CD4-positive, CD25-positive, alpha-beta regulatory T cell (primary cell): ENCODE data around the gene SLC1A2. TPM values are rescaled to one million over a fixed set of nuclear protein-coding genes. Genes with fewer than 3 reads are reported as not detected.
A peak's percentile ranks its signal among the peaks of the same experiment; 100 is the strongest.

Experiments used
- ATAC-seq, 2 donors: fragments of 150-1000 bp; cut with Tn5 transposase; one replicate each; pipeline ENCODE4 v1.10.0; 2021; ENCODE audit warnings: low read depth in 2 of 2, moderate number of reproducible peaks in 2 of 2, moderate library complexity in 1 of 2
- DNase-seq, 3 donors: peaks; one replicate each; pipeline versions ENCODE4 v3.0.0 to v3.0.0-alpha.2; 2012 to 2022; ENCODE audit warnings: mixed read lengths in 1 of 3
- H3K27ac ChIP-seq: one replicate; pipeline ENCODE4 v1.7.0; 2013; ENCODE audit warnings: mild to moderate bottlenecking, low read length; ENCODE audit not compliant: insufficient read depth, poor library complexity, severe bottlenecking
- H3K27me3 ChIP-seq: one replicate; pipeline ENCODE4 v1.7.0; 2013; ENCODE audit warnings: low read length; ENCODE audit not compliant: control insufficient read depth, insufficient read depth
- H3K36me3 ChIP-seq: one replicate; pipeline ENCODE4 v1.7.0; 2013; ENCODE audit warnings: mild to moderate bottlenecking, low read length, moderate library complexity; ENCODE audit not compliant: control insufficient read depth, insufficient read depth
- H3K4me1 ChIP-seq: 2 replicates; pipeline ENCODE4 v1.7.0; 2013; ENCODE audit warnings: mild to moderate bottlenecking, low read length; ENCODE audit not compliant: insufficient read depth, control insufficient read depth, poor library complexity, severe bottlenecking
- H3K4me3 ChIP-seq: one replicate; pipeline ENCODE4 v1.7.0; 2013; ENCODE audit warnings: low read depth, mild to moderate bottlenecking, low read length, moderate library complexity
- H3K9me3 ChIP-seq, 2 experiments: 1 replicate in 1 of 2; 2 replicates in 1 of 2; pipeline ENCODE4 v1.7.0; 2013; ENCODE audit warnings: low read length in 2 of 2, mild to moderate bottlenecking in 1 of 2, moderate library complexity in 1 of 2; ENCODE audit not compliant: control insufficient read depth in 2 of 2
- H3K27ac Mint-ChIP-seq, 3 donors: one replicate each; pipeline ENCODE4 v1.8.0; 2020 to 2022; ENCODE audit warnings: mild to moderate bottlenecking in 3 of 3, mixed read lengths in 3 of 3, moderate library complexity in 2 of 3
- H3K27me3 Mint-ChIP-seq: one replicate; pipeline ENCODE4 v1.8.0; 2022; ENCODE audit warnings: mild to moderate bottlenecking, mixed read lengths
- H3K36me3 Mint-ChIP-seq: one replicate; pipeline ENCODE4 v1.8.0; 2020; ENCODE audit warnings: mixed read lengths
- H3K4me1 Mint-ChIP-seq, 4 donors: one replicate each; pipeline ENCODE4 v1.8.0; 2020 to 2022; ENCODE audit warnings: mixed read lengths in 4 of 4, mild to moderate bottlenecking in 1 of 4
- H3K4me3 Mint-ChIP-seq, 4 donors: one replicate each; pipeline ENCODE4 v1.8.0; 2020 to 2022; ENCODE audit warnings: mild to moderate bottlenecking in 4 of 4, mixed read lengths in 4 of 4, moderate library complexity in 3 of 4
- H3K9me3 Mint-ChIP-seq, 7 donors: one replicate each; pipeline ENCODE4 v1.8.0; 2020 to 2022; ENCODE audit warnings: mixed read lengths in 7 of 7, mild to moderate bottlenecking in 3 of 7, moderate library complexity in 2 of 7
- polyA plus RNA-seq, 4 donors: library from polyadenylated mRNA; unstranded; fragments of 300-500 nt; fragmentation: Illumina TruSeq; gene quantifications; one replicate each; pipeline ENCODE4 v1.2.3, GENCODE V29; 2021
- total RNA-seq: library from RNA; stranded (reverse); gene quantifications from one replicate; pipeline ENCODE4 v1.2.3, GENCODE V29; 2022

SLC1A2 gene
- total and polyA plus RNA-seq, 5 donors from 2014 or later, result 0.08 to 0.23 TPM; not detected in 3

DNA sequence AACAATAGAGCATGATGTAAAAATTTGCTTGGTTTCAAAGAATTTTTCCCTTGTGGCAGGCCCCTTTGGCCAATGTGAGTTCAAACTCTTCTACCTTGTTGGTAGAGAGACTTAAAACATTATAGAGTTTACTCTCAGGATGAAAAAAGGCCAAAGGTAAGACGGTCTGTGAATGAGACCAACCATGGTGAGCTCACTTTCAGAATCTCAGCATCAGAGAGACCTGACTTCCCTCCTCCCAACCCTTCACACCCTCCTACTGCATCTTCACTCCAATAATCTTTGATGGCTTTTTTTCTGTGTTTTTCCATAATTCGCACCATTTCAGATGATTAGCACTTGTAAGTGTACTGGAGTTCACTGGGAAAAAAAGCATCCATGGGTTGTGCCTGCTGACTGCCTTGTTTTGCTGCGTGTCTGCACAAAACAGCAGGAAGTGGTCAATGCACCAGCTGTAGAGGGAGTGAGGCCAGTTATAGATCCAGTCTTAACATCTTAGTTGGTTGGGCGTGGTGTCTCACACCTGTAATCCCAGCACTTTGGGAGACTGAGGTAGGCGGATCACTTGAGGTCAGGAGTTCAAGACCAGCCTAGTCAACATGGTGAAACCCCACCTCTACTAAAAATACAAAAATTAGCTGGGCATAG, 64.1 kb downstream of the SLC1A2 start:
- ATAC-seq, result no peak
- H3K27ac Mint-ChIP-seq, result peak overlapping the region in 1 of 3 donors; percentile 73

DNA sequence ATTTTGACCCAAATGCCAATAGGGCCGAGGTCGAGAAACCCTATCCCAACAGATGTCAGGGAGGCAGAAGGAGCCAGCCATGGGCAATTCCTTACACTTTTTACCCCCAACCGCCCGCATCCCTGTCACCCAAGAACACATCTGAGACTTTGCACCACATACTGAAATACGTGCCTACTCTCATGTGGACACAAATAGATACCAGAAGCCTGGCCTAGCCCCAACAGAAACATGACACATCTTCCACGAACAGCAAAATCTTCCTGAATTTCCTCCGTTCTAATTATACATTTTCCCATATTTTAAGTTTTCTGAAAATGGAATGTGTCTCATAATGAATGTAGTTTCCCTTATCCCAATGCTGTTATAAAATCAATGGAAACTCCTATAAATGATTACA, 64.7 kb downstream of the SLC1A2 start:
- ATAC-seq, result no peak
- no peak overlapping the region for H3K27ac Mint-ChIP-seq
- peaks cover 5% of the 10 kb centered on the region for H3K27me3 Mint-ChIP-seq

More for the DNA sequence above, 64.1 kb downstream of the SLC1A2 start:
- Histone ChIP-seq H3K27ac (no peak overlapping the region), H3K27me3 (peaks cover 3% of the 10 kb centered on the region), H3K9me3 (no peaks in the 10 kb centered on the region), H3K4me1 (peaks cover 1% of the 10 kb centered on the region), H3K4me3 (no peak overlapping the region), H3K36me3 (no peaks in the 10 kb centered on the region)
- Mint-ChIP-seq H3K4me1 (peaks cover 0 to 19% (median under 1%) of the 10 kb centered on the region in 4 donors), H3K9me3 (no peaks in the 10 kb centered on the region), H3K4me3 (no peak overlapping the region), H3K36me3 (peaks cover 4% of the 10 kb centered on the region), H3K27me3 (peaks cover 5% of the 10 kb centered on the region)
- peak in 1 of 3 donors; percentile 20 for DNase-seq

DNA sequence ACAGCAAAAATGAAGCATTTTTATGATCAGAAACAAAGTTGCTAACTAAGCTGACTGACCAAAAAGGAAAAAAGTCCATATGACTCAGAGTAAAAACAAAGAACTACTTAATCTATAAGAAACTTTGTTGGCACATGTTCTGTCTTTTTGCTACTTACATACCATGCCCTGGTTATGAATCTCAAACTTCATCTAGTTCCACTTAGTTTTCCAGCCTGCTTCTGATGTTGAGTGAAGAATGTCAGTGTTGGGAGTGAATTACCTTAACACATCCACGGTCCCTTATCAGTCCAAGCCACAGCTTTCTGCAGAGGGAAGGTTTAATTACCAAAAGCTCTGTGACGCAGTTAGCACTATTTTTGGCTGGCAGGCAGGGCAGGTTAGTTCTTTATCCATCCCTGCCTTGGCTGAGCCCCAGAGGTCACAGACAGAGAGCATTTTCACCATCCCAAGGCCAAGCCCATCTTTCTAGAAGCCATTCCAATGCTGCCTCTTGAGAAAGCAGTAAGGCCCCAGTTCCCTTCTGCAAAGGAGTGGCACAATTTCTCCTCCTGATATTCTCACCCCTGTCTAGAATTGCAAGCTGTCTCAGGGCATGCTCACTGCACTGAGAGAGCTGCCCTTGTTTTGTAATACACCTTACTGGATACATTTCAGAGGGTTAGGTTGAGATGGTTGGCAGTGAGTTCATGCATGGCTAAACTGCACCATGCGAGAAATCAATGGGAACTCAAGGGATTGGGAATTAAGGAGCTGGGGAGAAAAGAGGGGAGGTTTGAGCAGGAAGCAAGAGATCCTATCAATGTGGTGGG, 67.1 kb downstream of the SLC1A2 start:
- H3K36me3 ChIP-seq, result no peaks in the 10 kb centered on the region
- no peak overlapping the region for H3K4me3 ChIP-seq
- Mint-ChIP-seq H3K4me1 (peaks cover 12 to 44% (median 13%) of the 10 kb centered on the region in 4 donors), H3K9me3 (peaks cover 0 to 2% (median 0%) of the 10 kb centered on the region in 7 donors), H3K36me3 (peaks cover 4% of the 10 kb centered on the region), H3K4me3 (no peak overlapping the region), H3K27ac (peak overlapping the region in 2 of 3 donors; percentile 15 to 34), H3K27me3 (peaks cover 5% of the 10 kb centered on the region)
- H3K27me3 ChIP-seq, result no peaks in the 10 kb centered on the region
- peaks cover 16% of the 10 kb centered on the region for H3K4me1 ChIP-seq
- H3K27ac ChIP-seq, result no peak overlapping the region
- DNase-seq (no peak), ATAC-seq (no peak)
- H3K9me3 ChIP-seq, result no peaks in the 10 kb centered on the region

More for the DNA sequence above, 64.7 kb downstream of the SLC1A2 start:
- no peak overlapping the region for H3K4me3 ChIP-seq
- H3K27ac ChIP-seq, result no peak overlapping the region
- no peaks in the 10 kb centered on the region for H3K9me3 ChIP-seq
- peaks cover 7% of the 10 kb centered on the region for H3K4me1 ChIP-seq
- H3K4me3 Mint-ChIP-seq, result no peak overlapping the region
- no peak for DNase-seq
- no peaks in the 10 kb centered on the region for H3K9me3 Mint-ChIP-seq
- peaks cover 4% of the 10 kb centered on the region for H3K36me3 Mint-ChIP-seq
- peaks cover 3 to 25% (median 5%) of the 10 kb centered on the region in 4 donors for H3K4me1 Mint-ChIP-seq
- no peaks in the 10 kb centered on the region for H3K36me3 ChIP-seq
- H3K27me3 ChIP-seq, result peaks cover 2% of the 10 kb centered on the region

DNA sequence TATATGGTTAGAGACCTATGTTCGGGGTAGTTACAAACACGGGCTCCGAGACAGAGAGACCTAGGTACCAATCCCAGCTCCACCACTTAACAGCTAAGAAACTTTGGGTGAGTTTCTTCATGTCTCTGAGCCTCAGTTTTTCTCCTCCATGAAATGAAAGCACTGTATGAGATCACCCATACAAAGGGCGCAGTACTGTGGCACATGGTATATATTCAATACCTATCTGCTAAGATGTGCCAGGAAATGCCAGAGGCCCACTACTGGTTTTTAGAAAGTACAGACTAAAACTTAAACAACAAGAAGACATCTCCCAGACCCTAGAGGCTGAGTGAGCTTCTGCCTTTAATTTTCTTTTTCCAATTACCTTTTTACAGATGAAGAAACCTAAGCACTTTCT, 69.5 kb downstream of the SLC1A2 start:
- Mint-ChIP-seq H3K9me3 (peaks cover 0 to 2% (median 0%) of the 10 kb centered on the region in 7 donors), H3K36me3 (peaks cover 4% of the 10 kb centered on the region), H3K27ac (peak overlapping the region; percentile 90 to 99 (median 95)), H3K4me3 (peak overlapping the region in 2 of 4 donors; percentile 81 to 92), H3K27me3 (peaks cover 18% of the 10 kb centered on the region), H3K4me1 (peaks cover 15 to 56% (median 16%) of the 10 kb centered on the region in 4 donors)
- no peaks in the 10 kb centered on the region for H3K36me3 ChIP-seq
- no peaks in the 10 kb centered on the region for H3K27me3 ChIP-seq
- peaks cover 16% of the 10 kb centered on the region for H3K4me1 ChIP-seq
- no peak overlapping the region for H3K4me3 ChIP-seq
- ATAC-seq, result peak in 1 of 2 donors; percentile 50
- H3K27ac ChIP-seq, result no peak overlapping the region
- no peaks in the 10 kb centered on the region for H3K9me3 ChIP-seq
- DNase-seq, result peak in 1 of 3 donors; percentile 38

DNA sequence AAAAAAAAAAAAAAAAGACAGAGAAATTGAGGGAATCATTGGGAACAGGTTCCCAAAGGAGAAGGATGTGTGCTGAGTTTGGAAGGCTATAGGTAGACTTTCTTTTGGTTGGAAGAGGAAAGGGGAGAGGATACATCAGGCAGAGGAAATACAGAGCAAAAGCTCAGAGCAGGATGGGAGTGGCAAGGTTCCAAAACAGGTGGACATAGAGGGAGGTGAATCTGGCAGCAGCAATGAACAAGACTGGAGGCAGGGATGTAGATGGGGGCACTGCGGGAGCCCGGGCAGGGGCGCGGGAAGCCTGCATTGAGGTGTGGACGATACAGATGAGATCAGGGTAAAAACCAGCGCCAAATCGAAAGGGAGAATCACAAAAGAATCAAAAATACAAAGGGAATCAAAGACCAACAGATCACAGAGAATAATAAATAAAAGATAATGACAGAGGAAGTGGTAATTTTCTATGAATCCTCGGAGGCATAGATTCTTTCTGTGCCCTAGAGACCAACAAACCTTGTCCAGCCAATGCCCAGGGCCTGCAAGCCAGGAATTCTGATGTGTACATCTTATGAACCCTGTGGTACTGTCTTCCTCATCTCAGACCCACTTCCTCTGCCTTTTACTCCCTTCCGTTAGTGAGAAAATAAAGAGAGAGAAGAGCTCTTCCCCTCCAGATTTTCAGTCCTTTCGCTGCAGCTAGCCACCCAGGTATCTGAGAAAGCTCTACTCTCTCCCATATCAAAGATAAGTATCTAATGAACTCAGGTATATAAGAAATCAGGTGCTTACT, 70.3 kb downstream of the SLC1A2 start:
- Histone ChIP-seq H3K9me3 (no peaks in the 10 kb centered on the region), H3K4me3 (peak overlapping the region; percentile 51), H3K27me3 (no peaks in the 10 kb centered on the region), H3K4me1 (peaks cover 16% of the 10 kb centered on the region), H3K27ac (no peak overlapping the region), H3K36me3 (no peaks in the 10 kb centered on the region)
- Mint-ChIP-seq H3K4me3 (peak overlapping the region; percentile 2 to 92 (median 79)), H3K9me3 (peaks cover 0 to 3% (median 0%) of the 10 kb centered on the region in 7 donors), H3K27ac (peak overlapping the region; percentile 90 to 99 (median 95)), H3K27me3 (peaks cover 18% of the 10 kb centered on the region), H3K36me3 (peaks cover 4% of the 10 kb centered on the region), H3K4me1 (peaks cover 16 to 63% (median 17%) of the 10 kb centered on the region in 4 donors)
- peak; percentile 35 to 40 for ATAC-seq
- peak in 1 of 3 donors; percentile 34 for DNase-seq

DNA sequence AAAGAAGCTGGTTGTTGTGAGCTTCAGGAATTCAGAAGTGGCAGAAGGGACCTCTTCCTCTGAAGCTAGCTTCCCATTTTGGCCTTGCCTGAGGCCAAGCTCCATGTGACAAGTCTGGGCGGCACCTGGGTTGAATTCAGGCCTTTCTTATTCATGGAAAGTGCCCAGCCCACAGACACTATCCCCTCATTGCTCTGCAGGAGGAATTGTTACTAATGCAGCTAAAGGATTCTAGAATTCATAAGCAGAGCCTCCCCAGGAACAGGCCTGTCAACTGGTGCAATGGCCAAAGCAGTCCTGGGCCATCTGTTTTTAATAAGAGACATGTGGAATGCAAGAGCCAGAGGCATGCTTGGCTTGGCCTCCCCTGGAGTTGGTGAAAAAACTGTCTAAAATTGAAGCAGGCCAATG, 71.4 kb downstream of the SLC1A2 start:
- Histone ChIP-seq H3K4me3 (no peak overlapping the region), H3K36me3 (no peaks in the 10 kb centered on the region), H3K27ac (no peak overlapping the region), H3K4me1 (peaks cover 22% of the 10 kb centered on the region), H3K9me3 (no peaks in the 10 kb centered on the region), H3K27me3 (no peaks in the 10 kb centered on the region)
- no peaks in the 10 kb centered on the region for H3K36me3 Mint-ChIP-seq
- peaks cover 13% of the 10 kb centered on the region for H3K27me3 Mint-ChIP-seq
- ATAC-seq (no peak), DNase-seq (no peak)
- peaks cover 0 to 3% (median 0%) of the 10 kb centered on the region in 7 donors for H3K9me3 Mint-ChIP-seq
- H3K4me1 Mint-ChIP-seq, result peaks cover 24 to 74% (median 27%) of the 10 kb centered on the region in 4 donors
- peak overlapping the region in 1 of 4 donors; percentile 48 for H3K4me3 Mint-ChIP-seq
- peak overlapping the region; percentile 6 to 95 (median 90) for H3K27ac Mint-ChIP-seq

DNA sequence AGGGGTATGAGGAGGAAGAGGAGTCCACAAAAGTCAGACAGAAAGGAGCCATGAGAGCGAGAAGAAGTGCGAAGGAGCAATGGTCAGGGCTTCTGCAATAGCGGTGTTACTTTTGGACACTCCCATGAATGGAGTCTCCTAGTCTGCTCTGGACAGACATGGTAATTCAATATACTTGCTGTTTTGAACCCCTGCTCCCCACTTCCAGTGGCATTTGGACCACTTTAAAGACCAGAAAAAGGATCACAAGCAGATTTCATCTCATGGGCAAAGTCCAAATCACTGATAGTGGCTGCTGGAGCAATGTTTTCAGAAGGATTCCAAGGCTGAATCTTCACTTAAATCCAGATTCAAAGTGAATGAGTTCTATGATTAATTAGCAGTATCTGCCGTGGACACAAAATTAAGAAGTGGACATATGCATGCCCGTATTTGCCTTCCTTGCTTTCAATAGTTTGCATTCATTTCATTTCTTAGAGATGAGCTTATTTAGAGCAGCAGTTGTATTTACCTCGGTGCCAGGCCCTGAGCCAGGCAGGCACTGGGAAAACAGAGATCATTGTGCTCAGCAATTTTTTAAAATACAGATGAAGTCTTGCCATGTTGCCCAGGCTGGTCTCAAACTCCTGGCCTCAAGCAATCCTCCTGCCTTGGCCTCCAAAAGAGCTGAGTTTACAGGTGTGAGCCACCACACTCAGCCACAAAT, 72.0 kb downstream of the SLC1A2 start:
- Histone ChIP-seq H3K36me3 (no peaks in the 10 kb centered on the region), H3K4me3 (no peak overlapping the region), H3K9me3 (no peaks in the 10 kb centered on the region), H3K27ac (no peak overlapping the region), H3K27me3 (no peaks in the 10 kb centered on the region), H3K4me1 (peaks cover 25% of the 10 kb centered on the region)
- peak overlapping the region; percentile 35 to 90 (median 42) for H3K27ac Mint-ChIP-seq
- peaks cover 13% of the 10 kb centered on the region for H3K27me3 Mint-ChIP-seq
- H3K9me3 Mint-ChIP-seq, result peaks cover 0 to 3% (median 0%) of the 10 kb centered on the region in 7 donors
- peak overlapping the region in 1 of 4 donors; percentile 8 for H3K4me3 Mint-ChIP-seq
- ATAC-seq (no peak), DNase-seq (no peak)
- H3K36me3 Mint-ChIP-seq, result no peaks in the 10 kb centered on the region
- peaks cover 24 to 78% (median 29%) of the 10 kb centered on the region in 4 donors for H3K4me1 Mint-ChIP-seq
